ENCODE results near the gene NDST1.

Gene NDST1

GRCh38 chr5:150532996-150533395, 25.1 kb downstream of the NDST1 start:
- Mint-ChIP-seq H3K36me3 (ENCODE audit: low read depth) (no peaks in the 10 kb centered on the region), H3K9me3 (no peaks in the 10 kb centered on the region), H3K4me3 (no peak overlapping the region), H3K4me1 (ENCODE audit: low read depth) (no peaks in the 10 kb centered on the region), H3K27me3 (ENCODE audit: low read depth) (peaks cover 4% of the 10 kb centered on the region), H3K27ac (no peak overlapping the region)

DNA sequence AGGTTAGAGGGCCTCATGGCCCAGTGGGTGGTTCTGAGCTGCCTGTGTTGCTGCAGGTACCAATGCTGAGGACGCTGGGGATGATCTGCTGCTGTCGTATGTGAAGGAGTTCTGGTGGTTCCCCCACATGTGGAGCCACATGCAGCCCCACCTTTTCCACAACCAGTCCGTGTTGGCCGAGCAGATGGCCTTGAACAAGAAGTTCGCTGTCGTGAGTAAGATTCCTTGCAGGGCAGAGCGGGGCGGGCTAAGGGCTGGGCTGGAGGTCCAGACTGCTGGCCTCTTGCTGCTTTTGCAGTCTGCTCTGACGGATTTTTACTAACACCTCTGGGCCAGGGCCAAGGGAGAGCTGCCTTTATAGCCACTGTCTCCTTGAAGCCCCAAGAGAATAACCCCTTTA, 26.9 kb downstream of the NDST1 start:
- Mint-ChIP-seq H3K9me3 (no peaks in the 10 kb centered on the region), H3K36me3 (ENCODE audit: low read depth) (no peaks in the 10 kb centered on the region), H3K27ac (no peak overlapping the region), H3K27me3 (ENCODE audit: low read depth) (no peaks in the 10 kb centered on the region), H3K4me1 (ENCODE audit: low read depth) (no peaks in the 10 kb centered on the region), H3K4me3 (no peak overlapping the region)

DNA sequence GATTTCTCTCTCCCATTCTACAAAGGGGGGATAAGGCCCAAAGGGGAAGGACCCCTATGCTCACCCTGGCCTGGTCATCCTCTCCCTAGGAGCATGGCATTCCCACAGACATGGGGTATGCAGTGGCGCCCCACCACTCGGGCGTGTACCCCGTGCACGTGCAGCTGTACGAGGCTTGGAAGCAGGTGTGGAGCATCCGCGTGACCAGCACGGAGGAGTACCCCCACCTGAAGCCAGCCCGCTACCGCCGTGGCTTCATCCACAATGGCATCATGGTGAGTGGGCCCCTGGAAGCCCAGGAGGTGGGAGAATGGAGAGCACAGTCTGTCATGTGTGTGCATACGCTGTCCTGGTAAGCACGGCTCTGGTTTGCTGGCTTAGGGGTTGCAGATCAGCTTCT, 27.7 kb downstream of the NDST1 start:
- no peaks in the 10 kb centered on the region for H3K36me3 Mint-ChIP-seq (ENCODE audit: low read depth)
- H3K27ac Mint-ChIP-seq = no peak overlapping the region
- no peaks in the 10 kb centered on the region for H3K27me3 Mint-ChIP-seq (ENCODE audit: low read depth)
- no peaks in the 10 kb centered on the region for H3K9me3 Mint-ChIP-seq
- no peak overlapping the region for H3K4me3 Mint-ChIP-seq
- H3K4me1 Mint-ChIP-seq (ENCODE audit: low read depth) = no peaks in the 10 kb centered on the region

DNA sequence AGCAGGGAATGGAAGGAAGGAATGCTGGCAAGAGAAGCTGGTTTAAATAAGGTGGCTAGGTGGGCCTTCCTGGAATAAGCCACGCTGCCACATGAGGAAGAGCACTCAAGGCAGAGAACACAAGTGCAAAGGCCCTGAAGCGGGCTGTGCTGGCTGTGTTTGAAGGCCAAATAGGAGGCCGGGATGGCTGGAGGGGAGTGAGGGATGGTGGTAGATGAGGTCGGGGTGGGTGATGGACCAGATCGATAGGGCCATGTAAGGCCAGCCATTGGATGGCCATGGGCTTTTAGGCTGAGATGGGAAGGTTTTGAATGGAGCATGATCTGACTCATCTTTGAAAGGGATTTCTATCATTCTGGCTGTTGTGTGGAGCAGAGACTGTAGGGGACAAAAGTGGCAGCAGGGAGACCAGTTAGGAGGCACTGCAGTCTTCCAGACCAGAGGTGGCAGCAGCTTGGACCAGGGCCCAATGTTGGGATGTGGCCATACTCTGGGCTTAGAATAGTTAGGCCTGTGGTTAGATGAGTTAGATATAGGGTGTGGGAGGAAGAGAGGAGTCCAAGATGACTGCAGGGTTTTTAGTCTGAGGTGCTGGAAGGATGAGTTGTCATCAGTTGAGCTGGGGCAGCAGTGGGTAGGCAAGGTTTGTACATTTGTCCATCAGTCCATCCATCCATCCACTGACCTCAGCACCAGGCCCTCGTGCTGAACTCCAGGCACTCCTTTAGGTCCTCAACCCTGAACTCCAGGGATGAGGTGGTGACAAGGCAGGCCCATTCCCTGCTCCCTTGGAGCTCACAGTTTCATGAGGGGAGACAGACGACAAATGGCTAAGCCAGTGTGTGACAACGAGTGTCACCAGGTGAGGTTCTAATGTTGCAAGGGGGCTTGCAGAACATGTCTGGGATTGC, 30.3 kb downstream of the NDST1 start:
- Mint-ChIP-seq H3K4me1 (ENCODE audit: low read depth) (no peaks in the 10 kb centered on the region), H3K27me3 (ENCODE audit: low read depth) (no peaks in the 10 kb centered on the region), H3K4me3 (no peak overlapping the region), H3K27ac (no peak overlapping the region), H3K9me3 (no peaks in the 10 kb centered on the region), H3K36me3 (ENCODE audit: low read depth) (no peaks in the 10 kb centered on the region)

DNA sequence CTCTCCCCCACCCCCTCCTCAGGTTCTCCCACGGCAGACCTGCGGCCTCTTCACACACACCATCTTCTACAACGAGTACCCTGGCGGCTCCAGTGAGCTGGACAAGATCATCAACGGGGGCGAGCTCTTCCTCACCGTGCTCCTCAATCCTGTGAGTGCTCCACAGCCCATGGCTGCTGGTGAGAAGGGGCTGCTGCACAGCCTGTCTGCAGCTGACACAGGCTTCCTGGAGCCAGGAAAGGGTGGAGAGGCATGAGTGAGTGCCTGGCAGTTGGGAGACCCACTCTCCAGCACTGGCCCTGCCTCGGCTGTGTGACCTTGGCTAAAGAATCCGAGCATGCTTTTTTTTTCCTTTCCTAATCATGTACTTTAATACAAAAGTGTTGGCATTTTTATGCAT, 31.3 kb downstream of the NDST1 start:
- no peak overlapping the region for H3K27ac Mint-ChIP-seq
- no peaks in the 10 kb centered on the region for H3K4me1 Mint-ChIP-seq (ENCODE audit: low read depth)
- H3K36me3 Mint-ChIP-seq (ENCODE audit: low read depth) = no peaks in the 10 kb centered on the region
- no peaks in the 10 kb centered on the region for H3K27me3 Mint-ChIP-seq (ENCODE audit: low read depth)
- H3K4me3 Mint-ChIP-seq = no peak overlapping the region
- H3K9me3 Mint-ChIP-seq = no peaks in the 10 kb centered on the region

DNA sequence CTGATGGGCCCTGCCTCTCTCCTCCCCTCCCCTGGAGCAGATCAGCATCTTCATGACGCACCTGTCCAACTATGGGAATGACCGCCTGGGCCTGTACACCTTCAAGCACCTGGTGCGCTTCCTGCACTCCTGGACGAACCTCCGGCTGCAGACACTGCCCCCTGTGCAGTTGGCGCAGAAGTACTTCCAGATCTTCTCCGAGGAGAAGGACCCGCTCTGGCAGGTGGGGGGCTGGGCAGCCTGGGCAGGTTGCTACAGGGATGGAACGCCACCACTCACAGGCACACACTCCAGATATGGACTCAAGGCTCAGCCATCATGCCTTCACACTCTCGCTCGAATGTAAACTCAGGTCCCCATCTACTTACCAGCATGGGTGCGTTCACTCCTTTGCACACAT, 32.1 kb downstream of the NDST1 start:
- H3K36me3 Mint-ChIP-seq (ENCODE audit: low read depth) = no peaks in the 10 kb centered on the region

DNA sequence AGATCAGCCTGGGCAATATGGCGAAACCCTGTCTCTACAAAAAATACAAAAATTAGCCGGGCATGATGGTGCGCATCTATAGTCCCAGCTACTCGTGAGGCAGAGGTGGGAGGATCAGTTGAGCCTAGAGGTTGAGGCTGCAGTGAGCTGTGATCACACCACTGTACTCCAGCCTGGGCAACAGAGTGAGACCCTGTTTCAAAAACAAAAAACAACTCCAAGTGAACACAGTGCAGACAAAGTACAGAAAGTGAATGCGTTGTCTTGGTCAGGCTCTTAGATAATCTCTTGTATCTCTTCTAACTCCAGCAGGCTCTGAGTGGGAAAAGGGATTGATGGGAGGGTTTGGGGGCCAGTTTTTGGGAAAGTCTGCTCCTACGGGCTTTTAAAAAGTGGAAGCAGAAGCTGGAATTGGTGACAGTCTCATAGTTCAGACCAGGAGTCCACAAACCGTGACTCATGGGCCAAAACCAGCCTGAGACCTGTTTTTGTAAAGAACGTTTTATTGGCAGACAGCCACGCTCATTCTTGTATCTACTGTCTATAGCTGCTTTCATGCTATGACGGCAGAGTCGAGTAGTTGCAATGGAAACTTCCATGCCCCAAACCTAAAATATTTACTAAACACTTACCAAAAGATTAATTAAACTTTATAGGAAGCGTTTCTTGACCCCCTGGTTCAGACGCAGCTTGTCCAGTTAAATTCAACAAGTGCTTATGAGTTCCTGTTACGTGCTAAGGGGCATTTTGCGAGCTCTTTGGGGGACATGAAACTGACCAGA, 32.9 kb downstream of the NDST1 start:
- Mint-ChIP-seq H3K27ac (no peak overlapping the region), H3K4me1 (ENCODE audit: low read depth) (no peaks in the 10 kb centered on the region), H3K9me3 (no peaks in the 10 kb centered on the region), H3K27me3 (ENCODE audit: low read depth) (no peaks in the 10 kb centered on the region), H3K36me3 (ENCODE audit: low read depth) (no peaks in the 10 kb centered on the region), H3K4me3 (no peak overlapping the region)

More for the DNA sequence above, 32.1 kb downstream of the NDST1 start:
- H3K27me3 Mint-ChIP-seq (ENCODE audit: low read depth) = no peaks in the 10 kb centered on the region
- no peak overlapping the region for H3K27ac Mint-ChIP-seq
- no peaks in the 10 kb centered on the region for H3K9me3 Mint-ChIP-seq
- H3K4me3 Mint-ChIP-seq = no peak overlapping the region
- H3K4me1 Mint-ChIP-seq (ENCODE audit: low read depth) = no peaks in the 10 kb centered on the region

- no peaks in the 10 kb centered on the region for H3K4me1 Mint-ChIP-seq (ENCODE audit: low read depth)
- H3K27me3 Mint-ChIP-seq (ENCODE audit: low read depth) = no peaks in the 10 kb centered on the region
- no peak overlapping the region for H3K27ac Mint-ChIP-seq
- H3K4me3 Mint-ChIP-seq = no peak overlapping the region
- H3K36me3 Mint-ChIP-seq (ENCODE audit: low read depth) = no peaks in the 10 kb centered on the region
- H3K9me3 Mint-ChIP-seq = no peaks in the 10 kb centered on the region
Measured at GRCh38 chr5:150541397-150541675, 33.4 kb downstream of the NDST1 start.

DNA sequence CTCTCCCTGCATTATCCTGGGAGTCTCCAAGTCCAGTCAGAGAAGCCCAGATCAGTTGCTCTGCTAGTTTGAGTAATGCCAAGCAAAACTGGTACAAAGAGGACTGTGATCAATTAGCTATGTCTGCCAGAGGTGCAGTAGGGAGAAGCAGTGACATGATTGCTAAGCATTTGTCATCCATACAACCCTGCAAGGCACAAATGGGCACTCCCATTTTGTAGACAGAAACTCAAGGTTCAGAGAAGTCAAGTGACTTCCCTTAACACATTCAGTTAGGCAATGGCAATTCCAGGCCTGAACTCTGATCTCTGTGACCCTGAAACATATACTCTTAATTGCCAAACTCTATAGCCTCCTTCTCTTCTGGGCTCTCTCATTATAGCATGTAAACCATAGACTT, 34.0 kb downstream of the NDST1 start:
- no peak overlapping the region for H3K4me3 Mint-ChIP-seq
- no peaks in the 10 kb centered on the region for H3K36me3 Mint-ChIP-seq (ENCODE audit: low read depth)
- H3K27ac Mint-ChIP-seq = no peak overlapping the region
- H3K9me3 Mint-ChIP-seq = no peaks in the 10 kb centered on the region
- no peaks in the 10 kb centered on the region for H3K4me1 Mint-ChIP-seq (ENCODE audit: low read depth)
- H3K27me3 Mint-ChIP-seq (ENCODE audit: low read depth) = no peaks in the 10 kb centered on the region

- Mint-ChIP-seq H3K27me3 (ENCODE audit: low read depth) (no peaks in the 10 kb centered on the region), H3K4me1 (ENCODE audit: low read depth) (no peaks in the 10 kb centered on the region), H3K36me3 (ENCODE audit: low read depth) (no peaks in the 10 kb centered on the region), H3K27ac (no peak overlapping the region), H3K9me3 (no peaks in the 10 kb centered on the region), H3K4me3 (no peak overlapping the region)
Measured at GRCh38 chr5:150542933-150543445, 35.1 kb downstream of the NDST1 start.

DNA sequence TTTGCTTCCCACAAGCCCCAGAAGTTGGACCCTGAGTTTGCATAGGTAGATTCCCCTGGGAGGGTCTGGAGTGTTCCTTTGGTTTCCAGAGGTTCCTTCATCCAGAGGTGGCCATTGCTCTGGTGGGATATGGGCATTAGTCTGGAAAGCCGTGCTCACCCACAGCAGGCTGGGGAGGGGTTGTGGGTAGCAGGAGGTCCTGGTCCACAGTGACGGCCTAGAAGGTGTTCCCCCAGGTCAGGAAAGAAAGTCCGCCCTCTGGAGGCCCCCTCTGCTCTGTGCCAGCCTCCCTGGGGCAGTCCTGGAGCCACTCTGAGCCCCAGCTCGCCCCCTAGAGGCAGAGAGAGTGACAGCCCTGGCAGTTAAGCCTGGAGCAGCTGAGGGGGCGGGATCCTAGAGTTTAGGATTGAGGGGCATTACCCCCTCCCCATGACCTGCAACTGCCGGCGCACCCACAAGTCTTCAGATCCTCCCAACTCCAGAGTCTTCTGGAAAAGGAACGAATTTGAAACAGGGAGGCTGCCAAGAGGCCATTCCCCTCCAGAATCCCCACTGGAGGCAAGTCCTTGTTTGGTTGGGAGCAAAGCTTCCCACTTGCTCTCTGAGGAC, 36.8 kb downstream of the NDST1 start:
- Mint-ChIP-seq H3K36me3 (ENCODE audit: low read depth) (no peaks in the 10 kb centered on the region), H3K9me3 (no peaks in the 10 kb centered on the region), H3K27ac (no peak overlapping the region), H3K4me3 (no peak overlapping the region), H3K27me3 (ENCODE audit: low read depth) (no peaks in the 10 kb centered on the region), H3K4me1 (ENCODE audit: low read depth) (no peaks in the 10 kb centered on the region)

DNA sequence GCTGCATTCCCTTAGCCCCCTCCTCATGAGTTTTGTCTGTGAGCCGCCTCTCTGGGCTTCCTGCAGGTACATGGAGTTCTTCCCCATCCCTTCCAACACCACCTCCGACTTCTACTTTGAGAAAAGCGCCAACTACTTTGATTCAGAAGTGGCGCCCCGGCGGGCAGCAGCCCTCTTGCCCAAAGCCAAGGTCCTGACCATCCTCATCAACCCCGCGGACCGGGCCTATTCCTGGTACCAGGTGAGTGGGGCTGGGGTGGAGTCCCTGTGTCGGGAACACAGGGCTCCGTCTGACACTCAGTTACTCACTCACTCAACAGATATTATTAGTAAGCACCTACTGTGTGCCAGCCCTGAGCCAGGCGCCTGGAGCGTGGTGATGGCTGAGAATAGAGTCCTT, 37.3 kb downstream of the NDST1 start:
- no peak overlapping the region for H3K27ac Mint-ChIP-seq
- H3K27me3 Mint-ChIP-seq (ENCODE audit: low read depth) = no peaks in the 10 kb centered on the region

DNA sequence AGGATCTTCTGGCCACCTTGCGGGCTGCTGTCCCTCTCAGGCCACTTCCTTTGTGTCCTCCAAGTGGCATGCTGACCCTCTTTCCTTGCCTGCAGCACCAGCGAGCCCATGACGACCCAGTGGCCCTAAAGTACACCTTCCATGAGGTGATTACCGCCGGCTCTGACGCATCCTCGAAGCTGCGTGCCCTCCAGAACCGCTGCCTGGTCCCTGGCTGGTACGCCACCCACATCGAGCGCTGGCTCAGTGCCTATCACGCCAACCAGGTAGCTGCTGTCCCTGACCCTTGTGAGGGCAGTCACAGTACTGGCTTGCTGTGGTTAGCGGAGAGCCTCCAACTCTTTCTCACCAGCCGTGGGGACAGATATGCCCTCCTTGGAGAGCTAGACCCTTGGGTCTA, 40.2 kb downstream of the NDST1 start:
- H3K9me3 Mint-ChIP-seq = no peaks in the 10 kb centered on the region

More for the DNA sequence above, 37.3 kb downstream of the NDST1 start:
- no peaks in the 10 kb centered on the region for H3K36me3 Mint-ChIP-seq (ENCODE audit: low read depth)
- H3K4me1 Mint-ChIP-seq (ENCODE audit: low read depth) = no peaks in the 10 kb centered on the region
- no peaks in the 10 kb centered on the region for H3K9me3 Mint-ChIP-seq
- no peak overlapping the region for H3K4me3 Mint-ChIP-seq

GRCh38 chr5:150549735-150550134, 41.8 kb downstream of the NDST1 start:
- Mint-ChIP-seq H3K36me3 (ENCODE audit: low read depth) (no peaks in the 10 kb centered on the region), H3K27ac (no peak overlapping the region), H3K4me1 (ENCODE audit: low read depth) (no peaks in the 10 kb centered on the region), H3K27me3 (ENCODE audit: low read depth) (no peaks in the 10 kb centered on the region), H3K9me3 (no peaks in the 10 kb centered on the region), H3K4me3 (no peak overlapping the region)

More for the DNA sequence above, 40.2 kb downstream of the NDST1 start:
- H3K27ac Mint-ChIP-seq = no peak overlapping the region
- no peaks in the 10 kb centered on the region for H3K27me3 Mint-ChIP-seq (ENCODE audit: low read depth)
- H3K36me3 Mint-ChIP-seq (ENCODE audit: low read depth) = no peaks in the 10 kb centered on the region
- no peaks in the 10 kb centered on the region for H3K4me1 Mint-ChIP-seq (ENCODE audit: low read depth)
- H3K4me3 Mint-ChIP-seq = no peak overlapping the region

- no peaks in the 10 kb centered on the region for H3K36me3 Mint-ChIP-seq (ENCODE audit: low read depth)
- H3K4me3 Mint-ChIP-seq = no peak overlapping the region
- H3K4me1 Mint-ChIP-seq (ENCODE audit: low read depth) = no peaks in the 10 kb centered on the region
- H3K27ac Mint-ChIP-seq = no peak overlapping the region
- no peaks in the 10 kb centered on the region for H3K9me3 Mint-ChIP-seq
- H3K27me3 Mint-ChIP-seq (ENCODE audit: low read depth) = no peaks in the 10 kb centered on the region
Measured at GRCh38 chr5:150550286-150550685, 42.4 kb downstream of the NDST1 start.

Measured in T-helper 1 cell treated with Interleukin-12 subunit alpha and Interleukin-12 subunit beta and Interleukin-4 antibody, amounts not matched to agents 30 μg/mL and 1 μg/mL, for 36 hours (primary cell).